Fibroblast of skin of left quadriceps (primary cell): ENCODE measurements around the gene ABCA4.
"Not testable (repeated sequence)": the region's sequence is repeated elsewhere in the genome, so short reads cannot be mapped to it uniquely, and the experiment has no call there.

Experiments used
- DNase-seq, 2 experiments: peaks; one replicate each; pipeline ENCODE4 v3.0.0-alpha.2; 2013; ENCODE audit warnings: low read depth in 2 of 2

ABCA4 gene

GRCh38 chr1:93979040-93979717 is 141.8 kb downstream of the ABCA4 start:
- DNase-seq: no peak

- DNase-seq: peak in 1 of 2 experiments; percentile 17
These were observed 143.4 kb downstream of the ABCA4 start for GRCh38 chr1:93977598-93977945.

GRCh38 chr1:93976711-93977597 is 144.0 kb downstream of the ABCA4 start:
- no peak for DNase-seq

GRCh38 chr1:93976291-93976690 is 144.7 kb downstream of the ABCA4 start:
- DNase-seq: no peak

GRCh38 chr1:93972341-93972740 is 148.6 kb downstream of the ABCA4 start:
- DNase-seq: no peak

GRCh38 chr1:93969887-93970286 is 151.1 kb downstream of the ABCA4 start:
- DNase-seq: no peak

GRCh38 chr1:93969371-93969770 is 151.6 kb downstream of the ABCA4 start:
- DNase-seq: no peak

- DNase-seq: no peak
These were observed 153.6 kb downstream of the ABCA4 start for GRCh38 chr1:93967306-93967705.

- no peak for DNase-seq
These were observed 155.1 kb downstream of the ABCA4 start for GRCh38 chr1:93965888-93966287.

GRCh38 chr1:93965256-93965655 is 155.7 kb downstream of the ABCA4 start:
- DNase-seq: no peak

GRCh38 chr1:93964777-93965200 is 156.2 kb downstream of the ABCA4 start:
- DNase-seq: peak in 1 of 2 experiments; percentile 19

- DNase-seq: no peak
These were observed 156.7 kb downstream of the ABCA4 start for GRCh38 chr1:93964096-93964776.

- DNase-seq: no peak
These were observed 157.4 kb downstream of the ABCA4 start for GRCh38 chr1:93963585-93963984.

GRCh38 chr1:93961906-93962305 is 159.0 kb downstream of the ABCA4 start:
- DNase-seq: no peak

- DNase-seq: no peak
These were observed 159.5 kb downstream of the ABCA4 start for GRCh38 chr1:93961443-93961842.

- DNase-seq: no peak
These were observed 160.3 kb downstream of the ABCA4 start for GRCh38 chr1:93960641-93961147.

- no peak for DNase-seq
These were observed 161.5 kb downstream of the ABCA4 start for GRCh38 chr1:93959413-93959812.

- DNase-seq: no peak
These were observed 162.2 kb downstream of the ABCA4 start for GRCh38 chr1:93958726-93959100.

- no peak for DNase-seq
These were observed 162.8 kb downstream of the ABCA4 start for GRCh38 chr1:93958032-93958725.

- DNase-seq: no peak
These were observed 165.2 kb downstream of the ABCA4 start for GRCh38 chr1:93955765-93956164.

- not testable (repeated sequence) for DNase-seq
These were observed 173.8 kb downstream of the ABCA4 start for GRCh38 chr1:93947002-93947686.
